ENCODE results near the gene DPEP3.
"Not testable (repeated sequence)": the region's sequence is repeated elsewhere in the genome, so short reads cannot be mapped to it uniquely, and the experiment has no call there.

Gene DPEP3

DNA sequence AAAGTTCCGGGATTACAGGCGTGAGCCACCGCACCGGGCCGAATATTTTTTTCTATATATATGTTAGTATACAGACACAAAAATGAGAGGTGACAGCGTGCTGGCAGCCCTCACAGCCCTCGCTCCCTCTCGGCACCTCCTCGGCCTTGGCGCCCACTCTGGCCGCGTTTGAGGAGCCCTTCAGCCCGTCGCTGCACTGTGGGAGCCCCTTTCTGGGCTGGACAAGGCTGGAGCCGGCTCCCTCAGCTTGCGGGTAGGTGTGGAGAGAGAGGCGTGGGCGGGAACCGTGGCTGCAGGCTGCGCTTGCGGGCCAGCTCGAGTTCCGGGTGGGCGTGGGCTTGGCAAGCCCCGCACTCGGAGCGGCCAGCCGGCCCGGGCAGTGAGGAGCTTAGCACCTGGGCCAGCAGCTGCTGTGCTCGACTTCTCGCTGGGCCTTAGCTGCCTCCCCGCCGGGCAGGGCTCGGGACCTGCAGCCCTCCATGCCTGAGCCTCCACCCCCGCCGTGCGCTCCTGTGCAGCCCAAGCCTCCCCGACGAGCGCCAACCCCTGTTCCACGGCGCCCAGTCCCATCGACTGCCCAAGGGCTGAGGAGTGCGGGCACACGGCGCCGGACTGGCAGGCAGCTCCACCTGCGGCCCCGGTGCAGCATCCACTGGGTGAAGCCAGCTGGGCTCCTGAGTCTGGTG lies 1.9 kb upstream of the DPEP3 start:
- DNase-seq (ENCODE audit: low read depth): no peak
- no peak overlapping the region for H3K4me3 ChIP-seq (ENCODE audit: low read depth, low read length)
- no peak for TF ChIP-seq CTCF (IDR thresholded peaks at IDR 0.05; ENCODE audit: insufficient read depth, low read depth, low read length, missing control alignments)

- TF ChIP-seq CTCF (IDR thresholded peaks at IDR 0.05; ENCODE audit: insufficient read depth, low read depth, low read length, missing control alignments): no peak
- no peak for DNase-seq (ENCODE audit: low read depth)
Observed at GRCh38 chr16:67977469-67978227, 2.7 kb downstream of the DPEP3 start.

GRCh38 chr16:67977005-67977404 lies 3.3 kb downstream of the DPEP3 start:
- no peak for DNase-seq (ENCODE audit: low read depth)
- no peak overlapping the region for H3K4me3 ChIP-seq (ENCODE audit: low read depth, low read length)
- TF ChIP-seq CTCF (IDR thresholded peaks at IDR 0.05; ENCODE audit: insufficient read depth, low read depth, low read length, missing control alignments): no peak

More at GRCh38 chr16:67977469-67978227, 2.7 kb downstream of the DPEP3 start:
- H3K4me3 ChIP-seq (ENCODE audit: low read depth, low read length): no peak overlapping the region

DNA sequence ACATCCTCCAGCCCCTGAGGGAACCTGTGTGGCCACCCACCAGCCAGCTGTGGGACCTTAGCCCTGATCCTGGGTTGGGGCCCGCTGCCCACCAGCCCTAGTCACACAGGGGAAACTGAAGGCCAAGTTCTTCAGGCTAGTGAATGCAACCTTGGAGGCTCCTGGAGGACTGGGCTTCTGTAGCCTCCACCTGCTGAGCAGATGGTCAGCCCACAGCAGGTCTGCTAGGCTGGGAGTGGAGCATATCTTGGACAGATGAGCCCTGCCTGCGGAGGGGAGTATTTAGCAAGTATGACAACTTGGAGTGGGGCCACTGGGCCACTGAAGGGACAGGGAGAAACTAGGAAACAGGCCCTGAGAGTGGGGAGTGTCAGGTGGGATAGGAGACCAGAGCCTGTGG lies 4.1 kb downstream of the DPEP3 start:
- TF ChIP-seq CTCF (IDR thresholded peaks at IDR 0.05; ENCODE audit: insufficient read depth, low read depth, low read length, missing control alignments): no peak
- no peak overlapping the region for H3K4me3 ChIP-seq (ENCODE audit: low read depth, low read length)
- no peak for DNase-seq (ENCODE audit: low read depth)

DNA sequence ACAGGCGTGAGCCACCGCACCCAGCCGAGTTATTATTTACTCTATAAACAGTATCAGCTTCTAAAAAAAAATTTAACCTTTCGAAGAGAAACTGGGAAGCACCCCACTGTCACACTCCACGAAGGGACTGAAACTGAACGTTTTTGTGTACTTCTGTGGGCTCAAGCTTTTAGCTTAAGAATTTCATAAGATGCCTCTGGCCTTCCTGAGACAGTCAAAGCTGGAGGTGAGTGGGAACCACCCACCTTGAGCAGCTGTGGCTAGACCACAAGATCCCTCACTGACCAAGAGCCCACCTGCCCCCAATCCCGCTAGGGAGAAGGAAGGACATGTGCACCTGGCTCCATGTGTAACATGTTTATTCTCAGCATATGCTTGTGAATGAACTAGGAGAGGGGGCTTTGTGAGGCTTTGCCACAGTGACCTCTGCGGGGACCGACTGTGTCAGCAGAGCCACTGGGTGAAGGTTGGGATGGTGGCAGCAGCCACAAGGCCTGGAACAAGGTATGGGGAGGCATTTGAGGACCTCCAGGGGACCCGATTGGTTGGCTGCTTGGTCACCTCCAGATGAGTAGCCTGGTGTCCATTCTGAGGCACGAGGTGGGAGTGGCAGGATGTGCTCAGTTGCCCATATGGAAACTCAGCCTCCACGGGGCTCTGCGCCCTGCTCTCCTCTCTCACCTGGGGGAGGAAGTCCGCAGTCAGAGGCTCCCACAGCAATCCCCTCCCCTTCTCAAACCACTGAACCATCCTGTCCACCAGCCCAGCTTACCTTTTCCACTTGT lies 4.8 kb downstream of the DPEP3 start:
- no peak for TF ChIP-seq CTCF (IDR thresholded peaks at IDR 0.05; ENCODE audit: insufficient read depth, low read depth, low read length, missing control alignments)
- H3K4me3 ChIP-seq (ENCODE audit: low read depth, low read length): peak overlapping the region; percentile 1; the same call in 1 of the 2 replicates
- DNase-seq (ENCODE audit: low read depth): peak; percentile 80

DNA sequence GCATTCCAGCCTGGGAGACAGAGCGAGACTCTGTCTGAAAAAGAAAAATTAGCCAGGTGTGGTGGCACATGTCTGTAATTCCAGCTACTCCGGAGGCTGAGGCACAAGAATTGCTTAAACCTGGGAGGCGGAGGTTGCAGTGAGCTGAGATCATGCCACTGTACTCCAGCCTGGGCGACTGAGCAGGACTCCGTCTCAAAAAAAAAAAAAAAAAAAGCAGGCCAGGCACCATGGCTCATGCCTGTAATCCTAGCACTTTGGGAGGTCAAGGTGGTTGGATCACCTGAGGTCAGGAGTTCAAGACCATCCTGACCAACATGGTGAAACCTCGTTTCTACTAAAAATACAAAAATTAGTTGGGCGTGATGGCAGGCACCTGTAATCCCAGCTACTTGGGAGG lies 8.0 kb downstream of the DPEP3 start:
- not testable (repeated sequence) for DNase-seq (ENCODE audit: low read depth); H3K4me3 ChIP-seq (ENCODE audit: low read depth, low read length)

- no peak for DNase-seq (ENCODE audit: low read depth)
- no peak overlapping the region for H3K4me3 ChIP-seq (ENCODE audit: low read depth, low read length)
- no peak for TF ChIP-seq CTCF (IDR thresholded peaks at IDR 0.05; ENCODE audit: insufficient read depth, low read depth, low read length, missing control alignments)
Observed at GRCh38 chr16:67971111-67971510, 9.2 kb downstream of the DPEP3 start.
